Muscle layer of colon (tissue), 2 donors: ENCODE measurements around the gene DOCK4.
"Not testable (repeated sequence)": the region's sequence is repeated elsewhere in the genome, so short reads cannot be mapped to it uniquely, and the experiment has no call there.

Source experiments
- H3K27ac ChIP-seq: one replicate; pipeline ENCODE4 v1.7.0; 2013; ENCODE audit warnings: low read depth, mild to moderate bottlenecking, low read length, moderate library complexity
- H3K27me3 ChIP-seq, 2 donors: one replicate each; pipeline ENCODE4 v1.7.0; 2013; ENCODE audit warnings: low read length in 2 of 2, mild to moderate bottlenecking in 2 of 2; ENCODE audit not compliant: insufficient read depth in 2 of 2, control insufficient read depth in 1 of 2
- H3K36me3 ChIP-seq: one replicate; pipeline ENCODE4 v1.7.0; 2013; ENCODE audit warnings: mild to moderate bottlenecking, low read length; ENCODE audit not compliant: insufficient read depth
- H3K4me1 ChIP-seq: one replicate; pipeline ENCODE4 v1.7.0; 2013; ENCODE audit warnings: mild to moderate bottlenecking, low read length; ENCODE audit not compliant: insufficient read depth
- H3K4me3 ChIP-seq, 2 donors: one replicate each; pipeline ENCODE4 v1.7.0; 2013; ENCODE audit warnings: low read length in 2 of 2, low read depth in 1 of 2, mild to moderate bottlenecking in 1 of 2, moderate library complexity in 1 of 2
- H3K9ac ChIP-seq: one replicate; pipeline ENCODE4 v1.7.0; 2013; ENCODE audit warnings: low read length
- H3K9me3 ChIP-seq: one replicate; pipeline ENCODE4 v1.7.0; 2013; ENCODE audit warnings: mild to moderate bottlenecking, low read length
- donor health status: abdominal sarcoma.
- donor health status: Adenocarcinoma of cecum.

The DOCK4 gene

DNA sequence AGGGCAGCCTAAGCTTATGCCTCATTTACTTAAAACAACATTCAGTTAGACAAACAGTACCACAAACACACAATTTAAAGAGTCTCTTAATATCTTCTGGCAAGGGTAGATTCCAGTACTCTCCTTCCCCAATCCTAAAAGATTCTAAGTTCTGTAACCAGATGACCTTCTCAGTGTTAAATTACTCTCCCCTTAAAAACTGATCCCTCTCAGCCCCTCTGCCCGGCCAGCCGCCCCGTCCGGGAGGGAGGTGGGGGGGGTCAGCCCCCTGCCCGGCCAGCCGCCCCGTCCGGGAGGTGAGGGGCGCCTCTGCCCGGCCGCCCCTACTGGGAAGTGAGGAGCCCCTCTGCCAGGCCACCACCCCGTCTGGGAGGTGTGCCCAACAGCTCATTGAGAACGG lies 78.2 kb downstream of the DOCK4 start:
- not testable (repeated sequence) for H3K36me3 ChIP-seq, H3K9me3 ChIP-seq, H3K4me3 ChIP-seq, H3K9ac ChIP-seq, H3K27ac ChIP-seq, H3K27me3 ChIP-seq
- peaks cover 23% of the 10 kb centered on the region for H3K4me1 ChIP-seq

DNA sequence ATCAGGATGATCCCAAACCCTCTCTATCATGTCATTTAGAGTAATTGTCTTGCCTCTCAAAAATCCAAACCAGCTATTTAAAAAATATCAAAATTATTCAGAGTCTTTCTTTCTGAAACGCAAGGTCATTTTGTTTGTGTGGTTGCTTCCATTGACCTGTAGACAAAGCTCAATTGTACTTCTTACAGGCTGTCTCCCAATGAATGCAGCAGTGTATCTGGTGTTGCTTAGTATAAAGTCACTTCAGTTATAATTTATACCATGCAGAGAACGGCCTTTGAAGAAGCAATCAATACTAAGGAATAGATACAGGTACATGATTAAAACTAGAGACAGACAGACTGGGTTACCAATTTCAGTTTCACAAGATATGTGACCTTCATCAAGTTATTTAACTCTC lies 80.9 kb downstream of the DOCK4 start:
- no peaks in the 10 kb centered on the region for H3K27me3 ChIP-seq
- H3K9me3 ChIP-seq: no peaks in the 10 kb centered on the region
- no peak overlapping the region for H3K9ac ChIP-seq
- H3K4me3 ChIP-seq: no peak overlapping the region
- peaks cover 8% of the 10 kb centered on the region for H3K4me1 ChIP-seq
- no peaks in the 10 kb centered on the region for H3K36me3 ChIP-seq
- H3K27ac ChIP-seq: no peak overlapping the region

DNA sequence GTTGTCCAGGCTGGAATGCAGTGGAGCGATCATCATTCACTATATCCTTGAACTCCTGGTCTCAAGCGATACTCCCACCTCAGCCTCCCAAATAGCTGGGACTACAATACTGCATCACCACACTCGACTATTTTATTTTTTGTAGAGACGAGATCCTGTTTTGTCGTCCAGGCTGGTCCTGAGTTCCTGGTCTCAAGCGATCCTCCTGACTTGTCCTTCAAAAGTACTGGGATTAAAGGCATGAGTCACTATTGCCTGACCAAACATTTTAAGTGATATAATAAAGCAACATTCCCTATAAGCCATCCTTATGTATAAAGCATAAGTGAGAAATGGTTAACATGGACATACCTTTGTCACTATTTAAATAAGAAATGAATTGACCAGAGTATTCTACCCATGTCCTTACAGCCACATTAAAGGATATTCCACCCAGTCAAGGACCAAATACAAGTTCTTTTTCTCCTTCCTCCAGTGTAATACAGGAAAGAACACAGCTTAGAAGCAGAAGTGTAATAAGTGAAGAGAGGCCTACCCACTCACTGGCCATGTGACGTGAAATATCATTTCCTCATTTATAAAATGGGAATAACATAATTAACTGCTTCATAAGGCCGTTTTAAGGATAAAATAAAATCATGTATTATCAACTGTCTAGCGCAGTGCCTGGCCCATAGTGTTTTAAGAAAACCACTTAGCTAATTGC lies 82.0 kb downstream of the DOCK4 start:
- Histone ChIP-seq H3K4me1 (no peaks in the 10 kb centered on the region), H3K27me3 (no peaks in the 10 kb centered on the region), H3K9me3 (no peaks in the 10 kb centered on the region), H3K9ac (no peak overlapping the region), H3K36me3 (no peaks in the 10 kb centered on the region), H3K4me3 (no peak overlapping the region), H3K27ac (no peak overlapping the region)

DNA sequence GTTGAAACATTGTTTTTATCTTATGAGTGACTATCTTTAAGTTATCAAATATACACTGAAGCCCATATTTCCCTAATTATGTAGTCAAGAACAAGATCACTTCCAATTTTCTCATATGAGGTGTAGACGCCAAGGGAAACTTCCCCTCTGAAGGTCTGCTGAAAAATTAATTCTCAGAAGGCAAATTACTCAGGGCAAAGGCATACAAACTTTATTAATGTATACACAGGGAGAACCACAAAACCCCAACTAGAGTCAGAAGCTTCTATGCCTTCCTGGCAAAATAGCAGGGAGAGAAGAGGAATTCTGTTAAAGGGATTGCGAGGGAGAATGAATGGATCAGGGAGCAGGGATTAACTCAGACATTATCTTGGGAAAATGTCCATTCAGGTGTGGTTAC lies 83.4 kb downstream of the DOCK4 start:
- Histone ChIP-seq H3K27me3 (no peaks in the 10 kb centered on the region), H3K27ac (no peak overlapping the region), H3K9ac (no peak overlapping the region), H3K4me3 (no peak overlapping the region), H3K4me1 (no peaks in the 10 kb centered on the region), H3K9me3 (no peaks in the 10 kb centered on the region), H3K36me3 (no peaks in the 10 kb centered on the region)

DNA sequence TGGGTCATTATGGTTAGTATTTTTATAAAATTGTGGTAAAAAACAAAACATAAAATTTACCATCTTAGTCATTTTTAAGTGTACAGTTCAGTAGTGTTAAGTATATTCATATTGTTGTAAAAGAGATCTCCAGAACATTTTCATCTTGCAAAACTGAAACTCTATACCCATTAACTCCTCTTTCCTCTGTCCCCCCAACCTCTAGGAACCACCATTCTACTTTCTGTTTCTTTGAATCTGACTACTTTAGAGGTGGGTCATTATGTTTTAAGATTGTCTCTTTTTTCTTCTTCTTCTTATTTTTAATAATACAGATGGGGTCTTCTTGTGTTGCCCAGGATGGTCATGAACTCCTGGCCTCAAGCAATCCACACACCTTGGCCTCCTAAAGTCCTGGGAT lies 84.1 kb downstream of the DOCK4 start:
- H3K4me3 ChIP-seq: no peak overlapping the region
- no peaks in the 10 kb centered on the region for H3K36me3 ChIP-seq
- H3K9ac ChIP-seq: no peak overlapping the region
- H3K4me1 ChIP-seq: no peaks in the 10 kb centered on the region
- no peaks in the 10 kb centered on the region for H3K27me3 ChIP-seq
- H3K9me3 ChIP-seq: no peaks in the 10 kb centered on the region
- H3K27ac ChIP-seq: no peak overlapping the region

DNA sequence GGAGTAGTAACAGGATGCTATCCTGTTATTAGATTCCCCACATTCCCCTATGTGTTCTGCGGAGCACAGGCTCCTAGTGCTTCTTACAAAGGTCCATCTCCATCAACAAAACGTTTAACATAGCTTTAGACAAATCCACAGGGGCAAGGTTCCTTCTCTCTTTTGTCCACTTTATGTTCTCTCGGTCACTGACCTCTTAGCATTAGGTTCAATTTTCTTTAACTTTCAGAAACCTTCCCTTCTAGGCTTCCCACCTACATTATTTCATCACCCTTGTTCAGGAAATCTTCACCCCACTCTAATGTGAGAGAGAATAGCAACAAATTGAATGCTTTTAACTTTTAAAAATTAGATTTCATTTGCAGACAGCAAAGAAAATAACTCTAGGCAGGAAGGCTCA lies 84.9 kb downstream of the DOCK4 start:
- H3K9me3 ChIP-seq: no peaks in the 10 kb centered on the region
- no peak overlapping the region for H3K9ac ChIP-seq
- H3K36me3 ChIP-seq: no peaks in the 10 kb centered on the region
- H3K4me1 ChIP-seq: no peaks in the 10 kb centered on the region
- H3K27me3 ChIP-seq: no peaks in the 10 kb centered on the region
- H3K4me3 ChIP-seq: no peak overlapping the region
- H3K27ac ChIP-seq: no peak overlapping the region

DNA sequence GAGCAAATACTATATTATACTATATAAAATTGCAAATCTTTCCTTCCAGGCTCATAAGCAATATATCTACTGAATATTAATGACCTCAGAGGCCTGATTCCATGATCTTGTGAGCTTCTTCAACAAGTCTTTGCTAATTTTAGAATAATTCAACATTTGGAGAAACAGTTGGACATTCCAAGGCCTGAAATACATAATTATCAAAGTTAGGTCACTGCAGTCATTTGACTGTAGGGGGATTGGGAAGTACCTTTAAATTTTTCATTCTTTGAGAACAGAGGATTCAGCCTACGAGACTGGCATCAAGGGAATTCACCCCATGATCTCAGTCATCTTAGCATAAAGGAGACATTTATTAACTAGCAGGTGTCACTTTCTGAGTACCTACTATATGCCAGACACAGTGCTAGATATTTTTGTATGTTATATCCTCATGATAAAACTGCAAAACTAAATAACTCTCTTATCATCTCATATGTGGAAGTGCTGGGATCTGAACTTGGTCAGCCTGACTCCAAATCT lies 85.4 kb downstream of the DOCK4 start:
- H3K27ac ChIP-seq: no peak overlapping the region
- H3K27me3 ChIP-seq: no peaks in the 10 kb centered on the region
- no peaks in the 10 kb centered on the region for H3K4me1 ChIP-seq
- no peaks in the 10 kb centered on the region for H3K36me3 ChIP-seq
- H3K9me3 ChIP-seq: no peaks in the 10 kb centered on the region
- no peak overlapping the region for H3K4me3 ChIP-seq
- H3K9ac ChIP-seq: no peak overlapping the region

DNA sequence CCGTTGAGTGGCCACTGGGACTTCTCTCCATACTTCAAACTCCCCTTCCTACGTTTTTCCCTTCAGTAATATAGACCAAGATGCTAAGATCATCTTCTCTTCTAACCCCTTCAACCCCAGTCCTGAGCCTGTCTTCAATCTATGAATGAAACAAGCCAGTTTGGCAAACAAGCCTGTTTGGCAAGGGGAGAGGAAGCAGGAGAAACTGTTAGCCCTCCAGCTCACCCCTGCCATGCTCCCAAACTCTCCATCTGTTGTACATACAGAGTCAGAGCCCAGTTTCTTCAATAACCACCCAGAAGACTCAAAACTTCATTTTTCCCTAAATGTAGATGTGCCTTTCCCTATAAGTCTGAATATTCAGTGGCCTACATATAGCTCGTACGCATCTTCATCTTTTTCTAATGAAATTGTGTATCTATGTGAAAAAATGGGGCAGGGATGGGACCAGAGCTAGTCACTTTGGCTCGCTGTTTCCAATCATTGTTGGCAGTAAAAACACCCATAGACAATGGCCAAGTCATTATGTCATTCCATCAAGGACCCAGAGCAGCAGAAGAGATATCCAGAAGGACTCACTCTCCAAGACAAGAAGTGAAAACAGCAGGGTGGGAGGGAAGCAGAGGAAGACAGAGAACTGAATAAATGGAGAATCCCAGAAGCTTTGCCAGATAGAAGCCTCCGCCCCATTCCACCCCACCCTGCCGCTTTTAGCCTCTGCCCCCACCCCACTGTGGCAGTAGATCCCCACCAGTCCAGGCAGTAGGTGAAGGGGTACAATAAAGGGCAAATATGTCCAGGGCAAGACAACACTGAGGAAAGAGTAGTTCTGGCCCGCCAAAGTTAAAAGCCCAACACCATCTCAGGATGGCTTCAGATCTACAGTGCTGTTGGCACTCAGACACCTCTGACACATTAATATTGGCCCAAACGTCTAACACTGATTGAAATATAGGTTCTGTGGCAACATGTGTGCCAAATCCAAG lies 87.3 kb downstream of the DOCK4 start:
- H3K9ac ChIP-seq: no peak overlapping the region
- no peaks in the 10 kb centered on the region for H3K27me3 ChIP-seq
- H3K36me3 ChIP-seq: no peaks in the 10 kb centered on the region
- H3K27ac ChIP-seq: no peak overlapping the region
- H3K4me1 ChIP-seq: no peaks in the 10 kb centered on the region
- no peak overlapping the region for H3K4me3 ChIP-seq
- H3K9me3 ChIP-seq: no peaks in the 10 kb centered on the region

DNA sequence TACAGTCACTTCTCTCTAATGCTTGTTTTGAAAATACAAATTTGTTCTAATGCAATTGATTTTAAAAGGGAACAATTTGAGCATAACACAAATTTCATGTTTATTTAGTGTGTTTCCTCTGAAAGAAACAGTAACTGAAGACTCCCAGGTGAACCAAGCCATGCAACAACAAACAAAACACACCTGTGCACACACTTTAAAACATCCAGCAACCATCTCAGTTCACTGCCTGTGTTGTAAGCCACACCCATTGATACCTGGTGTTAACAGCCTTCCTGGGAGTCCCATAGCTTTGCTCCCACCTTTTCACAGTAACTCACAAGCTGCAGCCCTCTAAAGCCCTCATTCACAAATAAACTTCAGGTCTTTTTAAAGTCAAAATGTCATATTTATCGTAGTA lies 89.3 kb downstream of the DOCK4 start:
- Histone ChIP-seq H3K27ac (no peak overlapping the region), H3K4me1 (peaks cover 5% of the 10 kb centered on the region), H3K4me3 (no peak overlapping the region), H3K9ac (no peak overlapping the region), H3K36me3 (no peaks in the 10 kb centered on the region), H3K9me3 (no peaks in the 10 kb centered on the region), H3K27me3 (no peaks in the 10 kb centered on the region)

DNA sequence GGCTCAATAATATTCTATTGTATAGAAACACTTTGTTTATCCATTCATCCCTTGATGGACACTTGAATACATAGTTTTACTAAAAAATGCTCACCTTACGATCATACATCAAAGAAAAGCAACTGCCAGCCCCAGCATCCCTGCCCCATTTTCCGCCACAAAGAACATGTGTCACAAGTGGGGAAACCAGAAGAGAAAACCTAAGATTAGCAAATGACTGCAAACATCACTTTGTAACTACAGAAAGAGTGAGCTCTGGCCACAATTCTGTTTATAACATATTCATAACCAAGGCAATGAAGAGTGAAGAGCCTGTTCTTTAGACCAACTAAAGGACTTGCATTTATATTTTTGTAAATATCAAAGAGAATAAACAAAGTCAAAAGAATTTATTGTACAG lies 89.8 kb downstream of the DOCK4 start:
- no peaks in the 10 kb centered on the region for H3K9me3 ChIP-seq
- no peak overlapping the region for H3K27ac ChIP-seq
- H3K36me3 ChIP-seq: no peaks in the 10 kb centered on the region
- peaks cover 5% of the 10 kb centered on the region for H3K4me1 ChIP-seq
- no peak overlapping the region for H3K9ac ChIP-seq
- no peaks in the 10 kb centered on the region for H3K27me3 ChIP-seq
- H3K4me3 ChIP-seq: no peak overlapping the region

DNA sequence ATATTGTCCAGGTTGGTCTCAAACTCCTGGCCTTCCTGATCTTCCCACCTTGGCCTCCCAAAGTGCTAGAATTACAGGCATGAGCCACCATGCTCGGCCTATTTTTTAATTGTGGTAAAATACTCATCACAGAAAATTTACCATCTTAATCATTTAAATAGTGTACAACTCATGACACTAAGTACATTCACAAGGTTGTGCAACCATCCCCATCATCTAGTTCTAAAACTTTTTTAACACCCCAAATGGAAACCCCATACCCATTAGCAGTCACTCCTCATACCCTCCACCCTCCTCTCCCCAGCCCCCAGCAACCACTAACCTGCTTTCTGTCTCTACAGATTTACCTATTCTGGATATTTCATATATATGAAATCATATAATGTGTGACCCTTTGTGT lies 90.3 kb downstream of the DOCK4 start:
- no peak overlapping the region for H3K9ac ChIP-seq
- H3K27me3 ChIP-seq: no peaks in the 10 kb centered on the region
- H3K4me1 ChIP-seq: peaks cover 5% of the 10 kb centered on the region
- no peak overlapping the region for H3K4me3 ChIP-seq
- H3K9me3 ChIP-seq: no peaks in the 10 kb centered on the region
- H3K36me3 ChIP-seq: no peaks in the 10 kb centered on the region
- H3K27ac ChIP-seq: no peak overlapping the region
